NAMALWA (cell line): ENCODE data around the gene TBRG4.
"Not testable (repeated sequence)": the region's sequence is repeated elsewhere in the genome, so short reads cannot be mapped to it uniquely, and the experiment has no call there.

Experiments
- DNase-seq: peaks from one replicate; pipeline ENCODE4 v3.0.0-alpha.2; 2015; ENCODE audit warnings: low spot score

TBRG4 gene

DNA sequence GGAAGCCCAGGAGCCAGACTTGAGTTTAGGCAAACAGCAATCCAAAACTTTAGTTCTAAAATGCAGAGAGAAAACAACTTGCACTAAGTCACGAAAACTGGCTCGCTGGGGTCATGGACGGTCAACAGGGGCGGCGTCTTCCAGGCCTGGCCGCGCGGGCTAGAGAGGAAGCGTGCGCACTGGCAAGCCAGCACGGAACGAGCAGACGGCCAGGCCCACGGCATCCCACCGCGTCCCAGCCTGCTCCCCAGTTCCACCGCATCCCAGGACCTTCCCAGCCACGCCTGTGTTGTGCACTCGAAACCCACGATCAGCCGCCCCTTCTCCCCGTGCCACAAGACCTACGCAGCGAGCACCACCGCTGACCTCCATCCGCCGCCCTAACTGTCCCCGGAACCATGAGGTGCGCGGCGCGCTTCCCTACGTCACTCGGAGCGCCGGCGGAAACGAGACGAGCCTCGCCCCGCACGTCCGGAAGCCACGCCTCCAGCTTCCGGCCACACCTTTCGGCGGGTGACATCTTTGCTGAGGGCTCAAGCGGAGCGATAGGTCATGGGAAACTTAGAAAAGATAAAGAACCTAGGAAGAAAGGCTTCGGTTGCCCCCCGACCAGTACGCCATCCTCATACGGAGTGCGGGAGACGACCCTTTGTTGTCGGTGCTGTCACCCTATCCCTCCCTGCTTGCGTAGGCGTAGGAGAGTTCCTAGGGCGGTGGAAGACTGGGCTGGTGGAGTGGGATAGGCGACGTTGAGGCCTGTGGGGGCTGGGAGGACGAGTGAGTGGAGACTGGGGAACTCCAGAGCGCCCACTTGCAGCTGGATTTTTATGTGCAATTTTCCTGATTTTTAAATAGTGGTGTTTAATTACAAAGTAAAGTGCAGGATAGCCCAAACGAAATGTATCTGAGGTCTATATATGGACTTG lies at the start of gene TBRG4:
Gene TBRG4, minus strand, starts transcription at position 400 of the 926 bp plus-strand sequence. CDS start 2,460 bp downstream, outside the sequence.
- peak; percentile 99 for DNase-seq

DNA sequence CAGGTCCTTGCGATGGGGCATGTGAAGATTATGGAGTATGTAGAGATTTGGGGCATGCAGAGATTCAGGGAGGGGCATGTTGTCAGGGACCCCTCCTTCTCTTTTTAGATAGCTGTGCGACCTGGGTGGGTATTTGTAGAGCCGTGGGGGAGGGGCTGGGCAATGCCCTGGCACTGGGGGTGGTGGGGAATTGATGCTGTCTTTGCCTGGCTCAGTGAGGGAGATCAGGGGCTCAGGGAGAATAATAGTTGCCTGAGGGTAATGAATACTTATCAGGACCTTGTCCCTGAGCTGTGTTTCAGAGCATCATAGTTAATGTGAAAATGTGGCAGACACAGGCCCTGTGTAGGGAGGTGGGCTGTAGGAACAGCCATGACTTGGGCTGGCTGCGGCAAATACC lies 49.6 kb upstream of the TBRG4 start:
- DNase-seq = no peak

DNA sequence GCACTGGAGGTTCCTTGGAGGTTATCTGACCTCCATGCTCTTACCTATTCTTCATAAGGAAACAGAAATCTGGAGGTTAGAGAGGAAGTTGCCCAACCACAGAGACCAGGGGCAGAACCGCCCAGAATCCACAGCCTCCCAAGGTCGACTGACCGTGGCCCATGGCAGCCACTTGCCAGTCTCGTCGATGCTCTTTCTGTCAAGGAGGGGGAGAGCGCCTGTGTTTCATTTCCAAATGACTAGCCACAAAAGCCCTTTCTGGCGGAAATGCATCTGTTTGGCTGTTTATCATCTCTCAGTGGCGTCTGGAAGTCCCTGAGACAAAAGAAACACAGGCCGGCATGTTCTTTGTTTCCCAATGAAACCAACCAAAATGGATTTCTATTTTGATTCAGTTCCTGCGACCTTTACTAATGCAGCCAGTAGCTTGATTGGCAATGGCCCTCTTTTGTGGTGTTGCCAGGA lies 49.0 kb upstream of the TBRG4 start:
- DNase-seq = no peak

DNA sequence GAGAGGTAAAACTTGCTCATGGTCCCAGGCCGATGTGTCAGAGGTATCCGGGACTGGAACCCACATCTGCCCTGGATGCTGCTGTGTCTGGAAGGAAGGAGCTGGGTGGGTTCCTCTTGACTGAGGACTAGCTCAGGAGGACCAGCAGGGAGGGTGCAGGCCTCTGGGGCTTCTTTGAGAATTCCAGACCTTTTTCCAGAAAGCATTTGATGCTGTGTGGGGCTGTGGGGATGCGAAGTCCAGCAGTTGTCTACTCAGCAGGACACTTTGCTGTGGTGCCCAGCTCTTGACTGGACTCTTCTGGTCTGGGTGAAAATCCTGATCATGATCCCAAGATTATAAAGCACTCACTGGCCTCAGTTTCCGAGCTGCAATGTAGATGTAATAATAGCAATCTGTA lies 47.8 kb upstream of the TBRG4 start:
- DNase-seq = no peak

DNA sequence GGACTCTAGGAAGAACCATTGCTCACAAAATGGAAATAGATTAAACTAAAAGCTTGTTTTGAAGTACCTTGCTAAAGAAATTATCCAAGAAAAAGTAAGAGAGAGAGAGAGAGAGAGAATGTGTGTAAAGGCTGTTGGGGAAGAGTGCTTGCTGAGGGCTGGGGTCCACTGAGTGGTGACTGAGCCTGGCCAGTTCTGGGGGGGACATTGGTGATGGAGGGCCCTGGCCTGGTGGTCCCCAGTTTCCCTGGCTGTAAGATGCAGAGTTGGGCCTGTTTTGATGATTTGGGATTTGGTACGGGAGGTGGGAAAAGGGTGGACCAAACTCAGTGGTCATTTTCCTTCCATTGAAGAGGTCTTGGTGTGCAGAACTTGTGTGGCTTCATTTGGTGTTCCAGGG lies 47.0 kb upstream of the TBRG4 start:
- DNase-seq = no peak

DNA sequence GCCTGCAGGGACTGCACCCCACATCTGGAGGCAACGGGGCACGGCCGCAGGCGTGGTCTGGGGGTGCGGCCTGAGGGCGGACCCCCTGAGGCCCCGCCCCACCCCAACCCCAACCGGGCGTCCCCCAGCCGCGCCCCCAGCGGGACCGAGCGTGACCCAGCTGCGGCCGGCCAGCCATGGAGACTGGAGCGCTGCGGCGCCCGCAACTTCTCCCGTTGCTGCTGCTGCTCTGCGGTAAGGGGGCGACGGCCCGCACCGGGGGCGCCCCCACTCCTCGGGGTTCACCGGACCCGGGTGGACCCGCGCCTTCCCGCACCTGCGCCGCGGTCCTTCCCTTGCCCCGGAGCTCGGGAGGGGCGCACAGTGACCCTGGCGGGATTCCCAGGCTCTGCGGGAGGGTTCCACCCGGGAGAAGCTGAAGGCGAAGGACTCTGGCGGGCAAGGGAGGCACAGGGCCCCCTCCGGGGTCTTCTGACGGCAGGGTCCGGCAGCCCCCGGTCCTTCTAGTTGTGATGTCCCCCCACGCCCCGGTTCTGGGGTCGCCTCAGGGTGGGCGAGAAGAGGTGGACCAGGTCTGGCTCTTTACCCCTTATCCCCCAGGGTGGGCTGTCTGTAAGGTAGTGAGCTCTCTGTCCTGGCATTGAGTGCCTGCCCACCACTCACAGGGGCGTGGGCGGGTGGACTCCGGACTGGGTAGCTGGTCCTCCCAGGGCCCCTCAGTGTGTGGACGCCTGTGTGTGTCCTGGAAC lies 46.3 kb upstream of the TBRG4 start, which contains the start of gene RAMP3:
Gene RAMP3, plus strand, starts transcription at position 139 of the 749 bp plus-strand sequence. Its CDS starts 38 bp downstream, at position 177.
- DNase-seq = no peak

DNA sequence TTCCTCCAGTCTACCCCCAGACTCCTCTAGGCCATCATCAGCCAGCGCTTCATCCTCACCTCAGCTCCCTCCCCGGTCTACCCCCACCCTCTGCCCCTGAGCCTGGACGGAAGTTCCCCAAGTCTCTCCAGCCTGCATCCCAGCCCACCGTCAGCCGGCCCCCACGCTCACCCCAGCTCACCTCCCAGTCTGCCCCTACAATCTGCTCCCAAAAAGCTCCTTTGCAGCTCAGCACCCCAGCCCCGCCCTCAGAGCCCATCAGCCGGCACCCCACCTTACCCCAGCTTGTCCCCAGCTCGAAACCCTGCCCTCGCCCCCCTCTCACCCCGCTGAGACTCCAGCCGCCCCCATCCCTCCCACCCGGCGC lies 45.8 kb upstream of the TBRG4 start:
- no peak for DNase-seq

DNA sequence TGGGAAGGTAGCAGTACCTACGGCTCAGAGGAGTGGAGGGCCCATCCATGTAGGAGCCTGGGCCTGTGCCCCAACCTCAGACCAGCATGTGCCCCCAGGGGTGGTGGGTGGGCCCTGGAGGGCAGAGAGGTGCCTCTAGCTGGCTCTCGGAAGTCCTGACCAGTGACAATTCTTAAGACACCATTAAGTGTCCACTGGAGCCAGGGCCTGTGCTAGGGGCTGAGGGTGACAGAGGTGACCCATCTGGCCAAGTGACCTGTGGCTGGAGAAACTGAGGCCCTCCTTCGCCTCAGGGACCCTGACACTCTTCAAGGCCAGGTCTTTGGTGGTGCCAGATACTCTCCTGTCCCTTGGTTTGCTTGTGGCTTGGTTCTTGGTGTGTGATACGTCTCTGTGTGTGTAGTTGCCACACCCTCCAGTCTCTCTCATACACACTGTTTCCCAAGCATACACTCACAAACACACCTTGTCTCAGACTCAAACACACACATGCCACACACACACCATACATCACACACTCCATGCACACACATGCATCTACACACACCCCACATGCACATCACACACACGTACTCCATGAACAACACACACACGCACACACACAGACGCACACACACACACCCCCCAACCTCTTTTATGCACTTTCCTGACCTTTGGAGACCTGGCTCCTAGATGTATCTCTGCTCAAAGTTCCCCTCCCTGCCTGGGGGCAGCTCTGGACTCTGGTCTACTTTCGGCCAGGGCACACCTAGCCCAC lies 45.2 kb upstream of the TBRG4 start:
- no peak for DNase-seq

DNA sequence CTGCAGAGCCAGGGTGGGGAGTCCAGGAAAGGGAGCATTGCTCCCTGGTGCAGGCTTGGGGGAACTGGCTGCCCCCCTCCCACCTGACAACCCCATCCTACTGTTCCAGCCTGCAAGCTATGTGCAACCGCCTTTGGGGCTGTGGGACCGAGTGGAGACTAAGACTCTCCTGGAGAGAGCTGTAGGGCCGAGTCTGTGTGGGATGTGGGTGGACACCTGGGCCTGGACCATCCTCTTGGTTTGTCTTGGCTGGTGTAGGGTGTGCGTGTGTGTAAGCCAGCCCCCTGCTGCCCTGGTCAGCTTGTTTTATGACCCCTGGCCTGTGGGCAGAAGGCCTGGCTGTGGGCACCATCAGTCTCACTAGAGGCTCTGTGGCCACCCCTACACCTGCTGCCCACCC lies 44.4 kb upstream of the TBRG4 start:
- DNase-seq = no peak

DNA sequence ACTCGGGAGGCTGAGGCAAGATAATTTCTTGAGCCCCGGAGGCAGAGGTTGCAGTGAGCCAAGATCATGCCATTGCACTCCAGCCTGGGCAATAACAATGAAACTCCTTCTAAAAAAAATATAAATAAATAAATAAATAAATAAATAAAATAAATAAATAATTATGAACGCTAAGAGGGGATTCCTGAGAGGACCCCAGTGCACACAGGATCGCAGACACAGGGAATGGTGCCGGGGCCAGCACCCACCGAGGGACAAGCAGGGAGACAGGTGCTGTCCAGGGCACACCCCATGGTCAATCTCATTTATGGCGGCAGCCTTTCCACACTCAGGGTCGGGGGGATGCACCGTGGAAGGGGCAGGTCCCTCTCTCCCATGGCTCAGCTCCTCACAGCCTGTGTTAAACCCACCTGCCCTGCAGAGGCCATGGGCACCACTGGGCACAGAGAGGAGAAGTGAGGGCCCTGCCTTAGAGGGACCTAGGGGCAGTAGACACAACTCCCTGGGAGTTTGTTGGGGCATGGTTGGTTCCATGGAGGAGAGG lies 43.9 kb upstream of the TBRG4 start:
- DNase-seq = no peak

DNA sequence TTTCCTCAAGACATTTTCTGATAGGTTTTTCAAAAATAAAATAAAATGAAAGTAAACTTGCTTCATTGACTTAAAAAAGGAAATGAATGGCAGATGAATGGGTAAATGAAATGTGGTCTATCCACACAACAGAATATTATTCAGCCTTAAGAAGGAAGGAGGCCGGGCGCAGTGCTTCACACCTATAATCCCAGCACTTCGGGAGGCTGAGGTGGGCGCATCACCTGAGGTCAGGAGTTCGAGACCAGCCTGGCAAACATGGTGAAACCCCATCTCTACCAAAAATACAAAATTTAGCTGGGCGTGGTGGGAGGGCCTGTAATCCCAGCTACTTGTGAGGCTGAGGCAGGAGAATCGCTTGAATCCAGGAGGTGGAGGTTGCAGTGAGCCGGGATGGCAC lies 42.4 kb upstream of the TBRG4 start:
- DNase-seq = not testable (repeated sequence)

DNA sequence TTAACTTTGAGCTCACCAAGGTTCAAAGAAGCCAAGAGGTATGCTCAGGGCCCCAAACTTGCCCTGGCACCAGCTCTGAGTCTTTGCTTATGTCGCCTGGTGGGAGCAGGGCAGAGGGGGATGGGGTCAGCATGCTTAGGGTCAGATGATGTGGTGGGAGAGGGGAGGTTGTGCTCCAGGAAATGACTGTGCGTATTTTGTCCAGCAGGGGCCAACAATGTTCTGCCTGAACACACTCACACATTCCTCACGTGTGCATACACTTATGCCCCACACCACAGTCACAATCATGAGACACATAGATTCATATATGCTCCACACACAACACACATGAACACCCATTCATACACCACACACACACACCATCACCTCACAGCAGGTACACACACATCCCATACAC lies 41.7 kb upstream of the TBRG4 start:
- DNase-seq = peak; percentile 40

DNA sequence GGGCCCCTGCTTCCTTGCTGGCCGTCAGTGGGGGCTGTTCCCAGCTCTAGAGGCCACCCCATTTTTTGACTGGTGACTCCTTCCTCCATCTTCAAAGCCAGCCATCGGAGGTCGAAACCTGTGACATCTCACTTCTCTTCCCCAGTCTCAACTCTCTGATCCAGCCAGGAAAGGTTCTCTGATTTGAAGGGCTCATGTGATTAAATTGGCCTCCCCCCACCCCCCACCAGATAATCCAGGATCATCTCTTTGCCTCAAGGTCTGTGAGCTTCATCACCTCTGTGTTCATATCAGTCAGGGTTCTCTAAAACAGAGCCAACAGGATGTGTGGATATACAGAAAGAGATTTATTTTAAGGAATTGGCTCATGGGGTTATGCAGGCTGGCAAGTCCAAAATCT lies 40.5 kb upstream of the TBRG4 start:
- no peak for DNase-seq

DNA sequence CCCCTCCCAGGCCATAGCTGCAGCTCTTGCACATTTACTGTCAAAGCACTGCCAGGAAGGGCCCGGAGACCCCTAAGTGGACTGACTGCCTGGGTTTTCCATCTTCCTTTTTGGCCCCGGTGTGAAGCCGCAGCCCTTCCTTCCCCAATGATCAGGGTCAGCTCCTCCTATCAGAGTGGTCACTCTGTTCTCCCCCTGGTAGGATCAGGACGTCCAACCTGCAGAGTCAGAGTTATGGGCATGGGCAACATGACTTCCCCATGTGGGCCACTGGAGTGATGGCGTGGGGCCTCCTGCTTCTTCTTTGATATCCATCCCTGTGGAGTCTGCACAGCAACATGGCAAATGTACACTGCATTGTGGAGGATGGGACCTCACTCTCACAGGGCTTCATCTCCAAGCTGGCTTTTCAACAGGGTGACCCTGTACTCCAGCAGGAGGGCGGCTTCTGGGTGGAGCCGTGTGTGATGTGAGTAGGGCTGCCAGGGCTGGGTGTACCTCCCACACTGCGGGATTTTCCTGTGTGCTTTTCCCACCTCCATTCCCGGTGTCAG lies 39.7 kb upstream of the TBRG4 start:
- no peak for DNase-seq

DNA sequence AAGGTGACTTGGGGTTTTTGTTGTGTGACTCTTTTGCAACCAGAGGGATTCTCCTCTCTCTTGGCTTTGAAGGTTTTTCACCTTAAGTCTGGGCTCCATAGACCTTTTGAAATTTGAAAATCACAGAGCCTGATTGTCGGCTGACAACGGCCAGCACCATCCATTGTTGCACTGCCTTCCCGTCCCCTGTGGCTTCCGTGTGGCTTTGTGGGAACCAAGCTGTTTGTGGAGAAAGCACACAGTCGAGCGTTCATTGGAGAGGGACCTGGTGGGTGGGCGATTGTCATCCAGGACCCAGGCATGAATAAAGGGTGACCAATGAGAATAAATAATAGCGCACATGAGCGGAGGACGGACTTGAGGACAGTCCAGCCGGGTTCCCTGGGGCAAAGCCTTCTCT lies 38.7 kb upstream of the TBRG4 start:
- no peak for DNase-seq

DNA sequence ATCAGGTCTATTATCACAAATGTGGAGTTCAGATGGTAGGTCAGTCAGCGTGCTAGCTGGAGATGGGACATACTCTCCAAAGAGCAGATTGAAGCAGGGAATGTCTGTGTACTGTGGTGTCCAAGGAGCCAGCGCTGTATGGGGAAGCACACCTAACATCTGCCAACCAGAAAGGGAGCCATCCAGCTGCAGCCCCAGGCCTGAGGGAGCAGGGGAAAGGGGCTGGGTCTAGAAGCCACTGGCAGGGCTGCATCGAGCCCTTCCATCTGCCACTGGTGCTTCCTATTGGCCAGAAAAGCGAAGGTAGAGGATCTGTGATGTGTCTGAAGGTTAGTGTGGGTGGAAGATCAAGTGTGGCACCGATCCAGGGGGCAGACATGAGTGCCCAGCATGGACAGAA lies 38.1 kb upstream of the TBRG4 start:
- no peak for DNase-seq

DNA sequence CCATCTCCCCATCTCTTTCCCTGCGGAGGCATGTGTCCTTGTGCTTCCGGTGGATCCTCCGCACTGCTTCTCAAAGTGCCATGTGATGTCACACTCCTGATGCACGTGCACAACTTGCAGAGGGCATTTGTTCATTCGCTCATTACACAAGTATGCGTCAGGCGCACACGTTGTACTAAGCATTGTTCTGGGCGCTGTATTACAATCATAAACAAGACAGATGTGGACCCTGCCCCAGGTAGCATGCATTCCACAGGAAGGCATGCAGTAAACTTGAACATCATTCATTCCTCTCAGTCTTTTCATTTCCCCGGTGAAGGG lies 37.1 kb upstream of the TBRG4 start:
- no peak for DNase-seq

DNA sequence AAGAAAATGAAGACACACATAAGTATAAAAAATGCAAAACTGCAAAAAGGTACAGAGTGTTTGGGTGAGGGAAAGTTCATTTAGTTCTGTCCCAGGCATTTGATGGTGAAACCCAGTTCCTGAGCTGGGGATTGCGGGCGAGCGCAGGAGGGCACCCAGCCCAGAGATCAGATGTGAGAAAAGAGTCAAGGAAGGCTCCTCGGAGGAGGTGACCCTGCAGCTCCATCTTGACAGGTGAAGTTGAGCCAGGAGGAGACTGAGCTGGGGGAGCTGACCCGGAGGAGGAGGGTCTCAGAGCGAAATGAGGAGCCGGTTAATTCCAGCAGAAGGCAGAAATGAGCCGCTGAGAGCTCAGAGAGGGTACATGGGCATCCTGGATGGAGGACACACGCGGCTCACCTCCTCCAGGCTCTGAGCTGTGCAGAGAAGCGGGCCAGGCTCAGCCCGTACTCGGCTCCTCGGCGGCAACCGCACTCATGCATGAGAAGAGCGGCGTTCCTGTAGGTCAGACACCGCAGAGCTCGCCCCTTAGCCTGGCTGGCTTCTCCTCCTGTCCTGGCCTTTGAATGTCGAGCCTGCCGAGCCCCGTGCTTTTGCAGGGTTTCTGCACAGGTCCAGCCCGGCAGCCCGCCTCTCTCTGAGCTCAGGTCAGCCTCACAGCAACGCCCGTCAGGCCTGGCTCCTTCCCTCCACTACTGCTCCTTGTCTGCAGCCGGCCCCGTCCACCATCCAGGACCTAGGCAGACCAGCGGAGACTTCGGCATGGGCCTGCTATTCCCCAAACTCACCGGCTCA lies 36.6 kb upstream of the TBRG4 start:
- no peak for DNase-seq

DNA sequence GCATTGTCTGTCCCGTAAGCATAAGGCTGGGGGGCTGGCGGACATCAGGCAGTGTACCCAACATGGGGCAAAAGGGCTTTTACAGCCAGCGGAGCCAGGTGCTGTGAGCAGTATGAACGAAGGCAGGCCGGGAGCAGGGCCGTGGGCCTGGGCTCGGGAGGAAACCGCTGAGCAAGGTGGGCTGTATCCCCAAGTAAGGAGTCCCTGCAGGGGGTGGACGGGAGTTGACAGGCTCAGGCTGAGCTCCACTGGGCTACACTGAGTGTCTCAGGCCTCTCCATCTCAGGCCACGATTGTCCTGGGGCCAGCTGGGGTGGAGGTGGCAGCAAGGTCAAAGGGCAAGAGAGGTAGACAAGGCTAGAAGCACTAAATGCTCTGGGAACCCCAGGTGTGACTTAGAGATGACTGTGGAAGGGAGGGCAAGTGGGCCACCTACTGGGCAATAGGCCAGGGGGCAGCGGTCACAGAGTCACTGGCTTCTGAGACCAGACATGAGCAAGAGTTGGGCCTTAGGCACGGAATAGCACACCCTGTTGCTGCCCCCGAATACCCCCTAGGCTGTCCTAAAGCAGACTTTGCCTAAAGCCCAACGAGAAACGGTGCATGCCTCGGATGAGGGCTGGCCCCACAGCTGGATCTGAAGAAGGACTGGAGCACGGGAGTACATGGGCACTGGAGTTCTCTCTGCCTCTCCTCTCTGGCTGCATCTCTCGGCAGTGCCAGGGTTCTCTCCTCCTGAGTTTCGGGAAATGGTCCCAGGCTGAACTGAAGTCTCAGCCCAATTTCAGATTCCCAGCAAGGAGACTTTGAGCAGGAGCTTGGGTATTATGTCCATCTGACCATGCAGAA lies 35.3 kb upstream of the TBRG4 start:
- DNase-seq = no peak

DNA sequence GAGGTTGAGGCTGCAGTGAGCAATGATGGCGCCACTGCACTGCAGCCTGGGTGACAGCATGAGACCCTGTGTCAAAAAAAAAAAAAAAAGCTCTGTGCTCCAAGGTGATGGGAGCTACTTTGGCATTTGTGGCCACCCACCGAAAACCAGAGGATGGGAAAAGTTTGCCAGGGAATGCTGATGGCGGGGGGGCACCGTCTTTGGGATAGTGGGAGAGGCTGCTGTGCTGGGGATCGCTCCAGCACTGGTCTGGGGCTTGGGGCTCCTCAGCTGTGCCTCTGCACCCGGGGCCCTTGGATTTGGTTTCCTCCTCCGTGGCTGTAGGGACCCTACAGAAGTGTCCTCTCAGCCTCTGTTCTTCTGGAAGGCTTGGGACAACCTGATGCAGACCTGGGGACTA lies 34.4 kb upstream of the TBRG4 start:
- DNase-seq = no peak
